Myometrial cell (primary cell): ENCODE data around the gene RAB6C. TPM values are rescaled to one million over a fixed set of nuclear protein-coding genes. Genes with fewer than 3 reads are reported as not detected.

Experiments
- total RNA-seq: library from RNA; depleted of rRNA; stranded (reverse); fragments of >200 nt; gene quantifications from 2 replicates; pipeline ENCODE4 v1.2.3, GENCODE V29; 2015

Gene RAB6C
- not detected in 2 replicates for total RNA-seq

GRCh38 chr2:129979629-129980155, at the start of gene RAB6C:
Gene RAB6C, plus strand, starts transcription at chr2:129979666. Its CDS starts 450 bp downstream, at chr2:129980116.

Other genes starting within 250 kb of the RAB6C start
- not detected in 2 replicates for gene POTEF, start 149.6 kb downstream of the RAB6C start, total RNA-seq
- gene CCDC74B, start 165.4 kb downstream of the RAB6C start, total RNA-seq, result 10.6 and 11.2 TPM in 2 replicates
- gene SMPD4, start 201.9 kb downstream of the RAB6C start, total RNA-seq, result 42.2 and 47.6 TPM in 2 replicates
- gene MZT2B, start 202.6 kb downstream of the RAB6C start, total RNA-seq, result 222 and 261 TPM in 2 replicates
- gene TUBA3E, start 218.8 kb downstream of the RAB6C start, total RNA-seq, result not detected in 2 replicates